Lower lobe of right lung (tissue), 2 donors: ENCODE measurements around the gene OSBPL7. TPM values are rescaled to one million over a fixed set of nuclear protein-coding genes. Genes with fewer than 3 reads are reported as not detected.

ENCODE experiments used
- ATAC-seq, 2 donors: fragments of 200-7000 bp; cut with Tn5 transposase; one replicate each; pipeline ENCODE4 v1.9.1; 2020 to 2022; ENCODE audit warnings: mild to moderate bottlenecking in 2 of 2, moderate library complexity in 2 of 2
- DNase-seq: peaks from one replicate; pipeline ENCODE4 v3.0.0-alpha.2; 2020
- H3K27ac ChIP-seq: fragments of 200-600 bp; one replicate; pipeline ENCODE4 v1.8.0; 2022
- H3K27me3 ChIP-seq: fragments of 200-600 bp; one replicate; pipeline ENCODE4 v1.8.0; 2022; ENCODE audit warnings: low read depth
- H3K36me3 ChIP-seq: fragments of 200-600 bp; one replicate; pipeline ENCODE4 v1.8.0; 2022; ENCODE audit warnings: mild to moderate bottlenecking
- H3K4me1 ChIP-seq: fragments of 200-600 bp; one replicate; pipeline ENCODE4 v1.8.0; 2022
- H3K4me3 ChIP-seq: fragments of 200-600 bp; one replicate; pipeline ENCODE4 v1.8.0; 2022; ENCODE audit warnings: mild to moderate bottlenecking
- H3K9me3 ChIP-seq: fragments of 200-600 bp; one replicate; pipeline ENCODE4 v1.8.0; 2022
- intact Hi-C: fragments of 100-400 bp; cut with DNase I; formaldehyde crosslinking; loops from one replicate; pipeline ENCODE4 v1.11.0; 2022
- total RNA-seq: library from RNA; stranded (reverse); fragmentation: NEBNext Ultra II Directional; extraction: Animal tissue kit (Norgen Biotek cat#: 25700); gene quantifications from one replicate; pipeline ENCODE4 v1.2.1, GENCODE V29; 2021
- TF ChIP-seq, protein P1 (sequence below): fragments of 200-600 bp; IDR thresholded peaks from one replicate; pipeline ENCODE4 v1.8.0; 2022; ENCODE audit warnings: antibody characterized with exemption, mild to moderate bottlenecking
- donor health status: DM: no; HTN: yes; CAD: no; lungs with severe emphysema.

OSBPL7 gene
- total RNA-seq, 1 donor from 2014 or later: 15.0 TPM

DNA sequence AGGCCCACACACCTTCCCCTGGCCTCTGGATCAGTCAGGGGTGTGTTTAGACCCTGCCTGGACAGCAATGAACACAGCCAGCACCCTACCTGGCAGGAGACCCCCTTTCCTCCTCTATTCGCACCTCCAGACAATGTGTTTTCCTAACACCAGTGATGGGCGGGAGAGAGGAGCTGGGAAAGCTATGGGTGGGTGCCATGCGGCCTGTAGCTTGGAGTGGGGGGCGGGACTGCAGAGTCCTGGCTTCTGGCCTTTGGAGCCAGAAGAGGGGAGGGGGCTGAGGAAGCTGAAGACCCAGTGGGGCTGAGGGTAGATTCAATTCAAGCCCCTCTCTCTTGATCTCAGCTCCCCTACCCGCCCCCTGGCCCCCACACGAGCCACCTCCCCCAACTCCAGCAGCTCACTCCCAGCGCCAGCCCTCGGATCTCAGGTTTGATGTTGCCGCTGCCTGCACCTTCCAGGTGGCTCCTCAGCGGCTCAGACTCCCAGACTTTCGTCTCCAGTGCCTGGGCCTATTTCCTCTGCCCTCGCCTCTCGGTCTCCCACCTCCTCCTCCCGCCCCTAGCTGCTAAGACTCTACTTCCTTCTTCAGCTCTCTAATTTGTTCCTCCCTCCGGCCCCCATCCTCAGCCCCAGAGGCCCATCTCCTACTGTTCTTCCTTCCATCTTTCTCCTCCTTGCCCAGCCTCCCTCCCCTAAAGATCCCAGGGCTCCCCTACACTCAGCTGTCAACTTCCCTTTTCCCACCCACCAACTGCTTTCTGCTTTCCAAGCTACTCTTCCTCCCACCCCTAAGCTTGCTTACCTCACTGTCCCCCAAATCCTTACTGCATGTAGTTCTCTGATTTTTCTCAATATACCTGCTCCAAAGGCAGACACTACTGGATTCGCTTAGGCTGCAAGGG is 36.2 kb upstream of the OSBPL7 start:
- Histone ChIP-seq H3K9me3 (no peaks in the 10 kb centered on the region), H3K4me1 (peaks cover 5% of the 10 kb centered on the region), H3K27me3 (peaks cover 28% of the 10 kb centered on the region), H3K36me3 (no peaks in the 10 kb centered on the region), H3K4me3 (no peak overlapping the region), H3K27ac (no peak overlapping the region)
- DNase-seq (no peak), ATAC-seq (no peak)
- TF ChIP-seq, protein P1, sequence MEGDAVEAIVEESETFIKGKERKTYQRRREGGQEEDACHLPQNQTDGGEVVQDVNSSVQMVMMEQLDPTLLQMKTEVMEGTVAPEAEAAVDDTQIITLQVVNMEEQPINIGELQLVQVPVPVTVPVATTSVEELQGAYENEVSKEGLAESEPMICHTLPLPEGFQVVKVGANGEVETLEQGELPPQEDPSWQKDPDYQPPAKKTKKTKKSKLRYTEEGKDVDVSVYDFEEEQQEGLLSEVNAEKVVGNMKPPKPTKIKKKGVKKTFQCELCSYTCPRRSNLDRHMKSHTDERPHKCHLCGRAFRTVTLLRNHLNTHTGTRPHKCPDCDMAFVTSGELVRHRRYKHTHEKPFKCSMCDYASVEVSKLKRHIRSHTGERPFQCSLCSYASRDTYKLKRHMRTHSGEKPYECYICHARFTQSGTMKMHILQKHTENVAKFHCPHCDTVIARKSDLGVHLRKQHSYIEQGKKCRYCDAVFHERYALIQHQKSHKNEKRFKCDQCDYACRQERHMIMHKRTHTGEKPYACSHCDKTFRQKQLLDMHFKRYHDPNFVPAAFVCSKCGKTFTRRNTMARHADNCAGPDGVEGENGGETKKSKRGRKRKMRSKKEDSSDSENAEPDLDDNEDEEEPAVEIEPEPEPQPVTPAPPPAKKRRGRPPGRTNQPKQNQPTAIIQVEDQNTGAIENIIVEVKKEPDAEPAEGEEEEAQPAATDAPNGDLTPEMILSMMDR: no peak
- intact Hi-C loops: no loop called here

DNA sequence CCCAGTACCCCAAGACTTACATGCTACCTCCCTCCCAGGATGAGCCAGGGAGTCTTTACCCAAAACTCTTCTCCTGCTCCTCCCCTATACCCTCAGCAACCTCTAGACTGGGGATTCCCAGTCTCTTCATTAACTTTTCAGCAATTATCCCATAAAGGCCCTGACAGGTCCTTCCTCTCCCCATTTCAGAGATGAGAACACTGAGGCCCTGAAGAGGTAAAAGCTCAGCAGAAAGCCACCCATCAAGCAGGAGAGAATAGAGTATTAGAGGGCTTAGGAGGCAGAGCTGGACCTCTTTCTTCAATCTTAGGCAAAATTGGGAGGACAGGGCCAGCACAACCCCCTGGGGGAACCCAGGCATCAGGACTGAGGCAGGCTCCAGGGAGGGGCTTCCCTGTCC is 35.2 kb upstream of the OSBPL7 start:
- Histone ChIP-seq H3K36me3 (no peaks in the 10 kb centered on the region), H3K27me3 (peaks cover 38% of the 10 kb centered on the region)
- TF ChIP-seq, protein P1: no peak

DNA sequence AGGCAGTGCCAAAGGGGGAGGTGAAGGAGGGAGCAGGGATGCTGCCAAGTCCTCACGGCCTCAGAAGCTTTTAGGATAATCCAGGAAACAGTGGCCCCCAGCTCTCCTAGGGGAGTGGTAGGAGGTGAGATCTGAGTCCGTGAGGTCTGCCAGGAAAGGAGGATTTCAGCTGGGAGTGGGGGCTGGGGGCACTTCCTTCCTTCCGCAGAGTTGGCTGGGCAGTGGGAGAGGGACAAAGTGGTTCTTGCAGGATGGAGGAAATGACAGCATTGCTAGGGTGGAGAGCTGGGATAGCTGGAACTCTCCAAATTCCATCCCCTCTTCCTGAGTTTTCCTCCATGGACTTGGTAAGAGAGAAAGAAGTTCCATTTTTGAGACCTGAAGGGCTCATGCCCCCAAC is 34.1 kb upstream of the OSBPL7 start:
- peak overlapping the region; percentile 58 for H3K27ac ChIP-seq

More for the DNA sequence above, 35.2 kb upstream of the OSBPL7 start:
- Histone ChIP-seq H3K4me1 (peaks cover 5% of the 10 kb centered on the region), H3K4me3 (no peak overlapping the region), H3K27ac (peak overlapping the region; percentile 58), H3K9me3 (no peaks in the 10 kb centered on the region)
- no peak for DNase-seq
- ATAC-seq: no peak
- intact Hi-C loops: no loop called here

DNA sequence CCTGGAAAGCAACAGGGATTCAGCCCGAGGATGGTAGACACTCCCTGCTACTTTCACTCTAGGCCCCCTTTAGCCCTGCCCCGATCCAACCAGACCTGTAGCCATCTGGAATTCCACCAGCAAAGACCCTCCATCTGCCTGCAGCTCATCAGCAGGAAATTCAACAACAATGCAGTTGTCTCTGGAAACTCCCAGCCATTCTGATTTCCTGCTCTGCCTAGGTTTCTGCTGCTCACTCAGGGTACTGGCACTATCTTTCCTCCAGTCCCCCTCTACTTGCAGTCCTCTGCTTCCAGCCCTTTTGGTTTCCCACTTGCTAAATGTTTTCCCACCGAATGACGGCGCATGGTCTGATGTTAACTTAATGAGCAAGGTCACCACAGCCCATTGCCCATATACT is 32.0 kb upstream of the OSBPL7 start:
- TF ChIP-seq, protein P1: no peak
- H3K36me3 ChIP-seq: no peaks in the 10 kb centered on the region
- no peak overlapping the region for H3K4me3 ChIP-seq
- DNase-seq: no peak
- intact Hi-C loops: no loop called here
- no peaks in the 10 kb centered on the region for H3K9me3 ChIP-seq
- ATAC-seq: no peak
- H3K4me1 ChIP-seq: peaks cover 21% of the 10 kb centered on the region
- H3K27ac ChIP-seq: no peak overlapping the region
- peaks cover 66% of the 10 kb centered on the region for H3K27me3 ChIP-seq

More for the DNA sequence above, 34.1 kb upstream of the OSBPL7 start:
- TF ChIP-seq, protein P1: no peak
- Histone ChIP-seq H3K9me3 (no peaks in the 10 kb centered on the region), H3K36me3 (no peaks in the 10 kb centered on the region), H3K4me1 (peaks cover 16% of the 10 kb centered on the region), H3K27me3 (peaks cover 47% of the 10 kb centered on the region), H3K4me3 (peak overlapping the region; percentile 21)
- no peak for ATAC-seq
- DNase-seq: no peak
- intact Hi-C loops: no loop called here

DNA sequence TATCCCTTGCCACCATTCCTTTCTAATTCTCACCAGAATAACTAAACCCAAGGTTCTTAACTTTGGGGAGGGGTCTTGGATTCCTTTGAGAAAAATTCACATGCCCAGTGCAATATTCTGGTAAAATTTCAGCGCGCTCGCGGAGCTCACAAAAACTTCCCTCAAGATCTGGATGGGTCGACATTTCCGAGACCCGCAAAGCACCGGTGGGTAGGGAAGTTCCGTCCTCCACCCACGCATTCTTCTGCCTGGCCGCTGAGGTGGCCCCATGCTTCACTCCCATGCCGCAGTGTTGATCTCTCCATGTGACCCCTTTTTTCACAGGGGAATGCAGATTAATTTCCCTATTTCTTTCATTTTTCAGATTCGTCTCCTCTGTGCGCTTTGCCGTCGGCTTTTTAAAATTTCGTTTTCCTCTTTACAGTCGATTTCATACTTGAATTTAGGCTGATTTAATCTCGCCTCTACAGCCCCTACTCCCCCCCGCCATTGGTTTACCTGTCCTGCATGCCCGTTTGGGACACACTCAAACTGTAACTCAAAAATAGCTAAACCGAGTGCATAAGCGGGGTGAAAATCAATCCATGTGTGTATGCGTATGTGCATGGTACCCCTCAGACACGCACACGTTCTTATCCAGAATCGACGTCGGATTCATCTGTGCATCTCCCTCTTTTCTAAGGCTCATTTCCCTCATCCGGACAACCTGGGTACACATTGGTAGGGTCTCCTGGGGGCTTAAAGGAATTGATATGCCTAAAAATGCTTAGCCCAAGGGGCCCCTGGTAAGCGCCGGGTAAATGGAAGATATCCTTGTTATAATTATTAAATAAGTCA is 30.7 kb upstream of the OSBPL7 start:
- TF ChIP-seq, protein P1: no peak
- peaks cover 79% of the 10 kb centered on the region for H3K27me3 ChIP-seq
- ATAC-seq (no peak), DNase-seq (no peak)
- intact Hi-C loops: no loop called here
- no peak overlapping the region for H3K4me3 ChIP-seq
- H3K27ac ChIP-seq: no peak overlapping the region
- H3K9me3 ChIP-seq: no peaks in the 10 kb centered on the region
- peaks cover 22% of the 10 kb centered on the region for H3K4me1 ChIP-seq
- no peaks in the 10 kb centered on the region for H3K36me3 ChIP-seq
